Measurements from ENCODE around the gene PDE3A. TPM values are rescaled to one million over a fixed set of nuclear protein-coding genes. Genes with fewer than 3 reads are reported as not detected.

The PDE3A gene
- total and polyA plus RNA-seq, 8 donors: 4.9 to 16.5 (median 12.6) TPM

DNA sequence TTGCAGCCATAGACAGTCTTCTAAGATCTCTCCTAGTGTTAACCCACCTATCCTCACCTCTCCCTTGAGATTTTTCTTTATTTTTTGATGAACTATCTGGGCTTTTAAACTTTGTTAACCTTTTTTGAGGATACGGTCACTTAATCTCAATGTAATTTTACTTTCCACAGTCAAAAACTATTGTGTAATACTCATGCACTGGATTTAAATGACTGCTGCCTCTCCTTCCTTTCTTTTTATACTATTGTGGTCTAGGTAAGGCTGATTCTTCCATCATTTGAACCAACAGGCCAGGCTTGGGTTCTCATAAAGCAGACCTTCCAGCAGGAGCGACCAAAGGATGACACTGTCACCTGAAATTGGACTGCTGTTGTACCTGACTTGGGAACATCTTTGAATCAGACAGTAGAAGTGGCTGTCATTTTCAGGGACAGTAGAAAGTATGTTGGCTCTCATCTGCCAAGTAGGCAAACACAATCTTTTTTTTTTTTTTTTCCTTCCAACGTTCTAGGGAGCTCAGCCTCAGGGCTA, 689 bp upstream of the PDE3A start:
- H3K9me3 ChIP-seq: no peaks in the 10 kb centered on the region
- H3K4me1 ChIP-seq: no peaks in the 10 kb centered on the region
- ATAC-seq (no peak), FAIRE-seq (no peak), DNase-seq (no peak)
- H3K27ac ChIP-seq: peak overlapping the region in 3 of 4 donors; percentile 10 to 88 (median 87)
- no peaks in the 10 kb centered on the region for H3K36me3 ChIP-seq
- peak overlapping the region in 3 of 4 donors; percentile 24 to 60 (median 43) for H3K4me3 ChIP-seq
- TF ChIP-seq, protein P1, sequence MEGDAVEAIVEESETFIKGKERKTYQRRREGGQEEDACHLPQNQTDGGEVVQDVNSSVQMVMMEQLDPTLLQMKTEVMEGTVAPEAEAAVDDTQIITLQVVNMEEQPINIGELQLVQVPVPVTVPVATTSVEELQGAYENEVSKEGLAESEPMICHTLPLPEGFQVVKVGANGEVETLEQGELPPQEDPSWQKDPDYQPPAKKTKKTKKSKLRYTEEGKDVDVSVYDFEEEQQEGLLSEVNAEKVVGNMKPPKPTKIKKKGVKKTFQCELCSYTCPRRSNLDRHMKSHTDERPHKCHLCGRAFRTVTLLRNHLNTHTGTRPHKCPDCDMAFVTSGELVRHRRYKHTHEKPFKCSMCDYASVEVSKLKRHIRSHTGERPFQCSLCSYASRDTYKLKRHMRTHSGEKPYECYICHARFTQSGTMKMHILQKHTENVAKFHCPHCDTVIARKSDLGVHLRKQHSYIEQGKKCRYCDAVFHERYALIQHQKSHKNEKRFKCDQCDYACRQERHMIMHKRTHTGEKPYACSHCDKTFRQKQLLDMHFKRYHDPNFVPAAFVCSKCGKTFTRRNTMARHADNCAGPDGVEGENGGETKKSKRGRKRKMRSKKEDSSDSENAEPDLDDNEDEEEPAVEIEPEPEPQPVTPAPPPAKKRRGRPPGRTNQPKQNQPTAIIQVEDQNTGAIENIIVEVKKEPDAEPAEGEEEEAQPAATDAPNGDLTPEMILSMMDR (IDR thresholded peaks at IDR 0.05): no peak
- 25 to 28% methylated on average over 3 of the region's 3 CpGs for WGBS, 2 donors
- peaks cover 0 to 7% (median 0%) of the 10 kb centered on the region in 4 donors for H3K27me3 ChIP-seq
- intact Hi-C loops (cut with DNase I): no loop called here

- ATAC-seq: peak; percentile 50 to 65 (median 52)
- H3K27me3 ChIP-seq: peaks cover 0 to 7% (median 0%) of the 10 kb centered on the region in 4 donors
- intact Hi-C loops (cut with DNase I): no loop called here
- H3K36me3 ChIP-seq: no peaks in the 10 kb centered on the region
- FAIRE-seq: no peak
- H3K27ac ChIP-seq: peak overlapping the region; percentile 48 to 88 (median 80)
- peak overlapping the region; percentile 36 to 60 (median 47) for H3K4me3 ChIP-seq
- H3K9me3 ChIP-seq: no peaks in the 10 kb centered on the region
- H3K4me1 ChIP-seq: no peaks in the 10 kb centered on the region
- peak in 5 of 6 donors; percentile 9 to 64 (median 17) for DNase-seq
- WGBS, 2 donors: 1% methylated on average over 44 to 50 of the region's 50 CpGs
- TF ChIP-seq, protein P1 (IDR thresholded peaks at IDR 0.05): no peak
Measured at GRCh38 chr12:20368651-20369304, 441 bp downstream of the PDE3A start.

DNA sequence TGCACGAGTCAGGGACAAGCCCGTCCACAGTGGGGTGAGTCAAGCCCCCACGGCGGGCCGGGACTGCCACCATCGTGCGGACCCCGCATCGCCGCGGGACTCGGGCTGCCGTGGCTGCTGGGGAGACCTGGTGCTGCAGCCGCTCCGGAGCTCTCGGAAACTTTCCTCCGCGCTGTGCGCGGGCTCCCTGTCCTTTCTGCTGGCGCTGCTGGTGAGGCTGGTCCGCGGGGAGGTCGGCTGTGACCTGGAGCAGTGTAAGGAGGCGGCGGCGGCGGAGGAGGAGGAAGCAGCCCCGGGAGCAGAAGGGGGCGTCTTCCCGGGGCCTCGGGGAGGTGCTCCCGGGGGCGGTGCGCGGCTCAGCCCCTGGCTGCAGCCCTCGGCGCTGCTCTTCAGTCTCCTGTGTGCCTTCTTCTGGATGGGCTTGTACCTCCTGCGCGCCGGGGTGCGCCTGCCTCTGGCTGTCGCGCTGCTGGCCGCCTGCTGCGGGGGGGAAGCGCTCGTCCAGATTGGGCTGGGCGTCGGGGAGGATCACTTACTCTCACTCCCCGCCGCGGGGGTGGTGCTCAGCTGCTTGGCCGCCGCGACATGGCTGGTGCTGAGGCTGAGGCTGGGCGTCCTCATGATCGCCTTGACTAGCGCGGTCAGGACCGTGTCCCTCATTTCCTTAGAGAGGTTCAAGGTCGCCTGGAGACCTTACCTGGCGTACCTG, 1.1 kb downstream of the PDE3A start:
- DNase-seq: peak; percentile 46 to 86 (median 58)
- Histone ChIP-seq H3K4me3 (peak overlapping the region; percentile 36 to 60 (median 47)), H3K4me1 (no peaks in the 10 kb centered on the region), H3K27ac (peak overlapping the region; percentile 48 to 88 (median 80)), H3K36me3 (no peaks in the 10 kb centered on the region), H3K27me3 (peaks cover 0 to 7% (median 0%) of the 10 kb centered on the region in 4 donors), H3K9me3 (no peaks in the 10 kb centered on the region)
- peak; percentile 69 to 78 (median 74) for ATAC-seq
- TF ChIP-seq, protein P1 (IDR thresholded peaks at IDR 0.05): no peak
- intact Hi-C loops (cut with DNase I): no loop called here
- WGBS, 2 donors: 1% methylated on average over 48 to 63 of the region's 63 CpGs
- FAIRE-seq: no peak

- TF ChIP-seq, protein P1 (IDR thresholded peaks at IDR 0.05): no peak
- H3K27me3 ChIP-seq: peaks cover 0 to 7% (median 0%) of the 10 kb centered on the region in 4 donors
- FAIRE-seq: no peak
- peak in 3 of 6 donors; percentile 5 to 35 (median 29) for DNase-seq
- H3K4me3 ChIP-seq: peak overlapping the region; percentile 36 to 60 (median 47)
- WGBS, 2 donors: 2 to 3% methylated on average over 21 of the region's 21 CpGs
- no peaks in the 10 kb centered on the region for H3K4me1 ChIP-seq
- H3K9me3 ChIP-seq: no peaks in the 10 kb centered on the region
- intact Hi-C loops (cut with DNase I): no loop called here
- peak overlapping the region; percentile 48 to 88 (median 80) for H3K27ac ChIP-seq
- no peaks in the 10 kb centered on the region for H3K36me3 ChIP-seq
- ATAC-seq: peak; percentile 43 to 46 (median 44)
Measured at GRCh38 chr12:20370014-20370386, 1.7 kb downstream of the PDE3A start.

Measured in pancreas (tissue), 10 donors.